Heart right ventricle (tissue), 16 donors: ENCODE measurements around the gene PLXDC2. TPM values are rescaled to one million over a fixed set of nuclear protein-coding genes. Genes with fewer than 3 reads are reported as not detected.

Experiments
- ATAC-seq, 8 donors: fragments of 200-7000 bp; cut with Tn5 transposase; one replicate each; pipeline ENCODE4 v1.9.1; 2020; ENCODE audit warnings: mild to moderate bottlenecking in 8 of 8, moderate library complexity in 8 of 8, moderate number of reproducible peaks in 1 of 8
- DNase-seq, 2 donors: peaks; one replicate each; pipeline ENCODE4 v3.0.0-alpha.2; 2020
- H3K27ac ChIP-seq, 10 donors: fragments of 200-600 bp; sonication (generic) in 2 of 10; one replicate each; pipeline versions ENCODE4 v1.5.0 to v1.8.0; 2020 to 2022; ENCODE audit warnings: mild to moderate bottlenecking in 3 of 10
- H3K27me3 ChIP-seq, 7 donors: fragments of 200-600 bp; one replicate each; pipeline ENCODE4 v1.8.0; 2021 to 2022; ENCODE audit warnings: mild to moderate bottlenecking in 2 of 7
- H3K36me3 ChIP-seq, 9 donors: fragments of 200-600 bp; sonication (generic) in 1 of 9; one replicate each; pipeline versions ENCODE4 v1.5.0 to v1.8.0; 2020 to 2022; ENCODE audit warnings: mild to moderate bottlenecking in 2 of 9
- H3K4me1 ChIP-seq, 9 donors: fragments of 200-600 bp; sonication (generic) in 1 of 9; one replicate each; pipeline versions ENCODE4 v1.5.0 to v1.8.0; 2020 to 2022; ENCODE audit warnings: mild to moderate bottlenecking in 4 of 9
- H3K4me3 ChIP-seq, 10 donors: fragments of 200-600 bp; sonication (generic) in 2 of 10; one replicate each; pipeline versions ENCODE4 v1.5.0 to v1.8.0; 2020 to 2022; ENCODE audit warnings: mild to moderate bottlenecking in 7 of 10, moderate library complexity in 2 of 10
- H3K9me3 ChIP-seq, 11 donors: fragments of 200-600 bp in 10 of 11; sonication (generic) in 2 of 11; one replicate each; pipeline versions ENCODE4 v1.5.0 to v1.8.0; 2013 to 2022; ENCODE audit warnings: mild to moderate bottlenecking in 2 of 11, control low read depth in 1 of 11, moderate library complexity in 1 of 11
- CTCF ChIP-seq, 9 donors: fragments of 200-600 bp; sonication (generic) in 2 of 9; IDR thresholded peaks; one replicate each; pipeline versions ENCODE4 v1.5.0 to v1.8.0; 2021 to 2022; ENCODE audit warnings: antibody characterized with exemption in 9 of 9, mild to moderate bottlenecking in 5 of 9, moderate library complexity in 1 of 9
- WGBS, 2 donors: extraction: QIAGEN DNeasy Blood & Tissue Kit; methylation state at CpG; one replicate each; pipeline ENCODE4 v1.1.7; 2013; ENCODE audit warnings: inconsistent platforms in 1 of 2; 5-methylcytosine and 5-hydroxymethylcytosine counted together
- intact Hi-C, 10 donors: fragments of 100-400 bp; cut with DNase I; formaldehyde crosslinking; loops; one replicate each; pipeline versions ENCODE4 v1.11.1 to v1.14.2; 2022
- polyA plus RNA-seq, 2 donors: library from polyadenylated mRNA; stranded (reverse); fragments of 200-250 nt; gene quantifications; one replicate each; pipeline ENCODE4 v1.2.3, GENCODE V29; 2013
- total RNA-seq, 10 donors: library from RNA; stranded (reverse); fragmentation: NEBNext Ultra II Directional in 3 of 10; extraction: Animal tissue kit (Norgen Biotek cat#: 25700) in 3 of 10; gene quantifications; one replicate each; pipeline versions ENCODE4 v1.2.1 to v1.2.4, GENCODE V29; 2021 to 2023
- donor health status: Arrhythmogenic right ventricular cardiomyopathy.
- donor health status: ischemic (EF 13 %, LVEDD 7.1; RV severe dilation, severe dysfunction).
- donor health status: healthy with polysubstance abuse.
- donor health status: DM: no; HTN: yes; CAD: no.
- donor health status: DM: no; HTN: no; CAD: no.
- donor health status: ischemic (EF 25% LVEDD 6.9; RV normal size, moderate dysfunction).
- donor health status: ischemic (EF 25% LVEDD 5.7; RV mildly dilated, moderate dysfunction).
- donor health status: healthy.
- donor health status: DM: yes; HTN: yes; CAD: no.
- donor health status: Ischemic cardiomyopathy.
- donor health status: ischemic (EF 35%, LVEDD 5.7; RV mildly dilated, moderate dysfunction).
- donor health status: nonischemic (EF 11% LVEDD 7.7; RV severe dilation, severe dysfunction).
- donor health status: DM: yes; HTN: yes; CAD: no.
- donor health status: PGD.
- donor health status: ischemic (EF 29% LVEDD 5.4; RV normal size, mild dysfunction).
- donor health status: nonischemic (EF 23%, LVEDD 6.1; RV moderate dilation, normal function).

PLXDC2 gene
- total and polyA plus RNA-seq, 12 donors = 4.6 to 26.8 (median 16.9) TPM

GRCh38 chr10:19971343-19972052 is 155.3 kb downstream of the PLXDC2 start:
- ATAC-seq = peak in 2 of 8 donors; percentile 26 to 69
- no peak for DNase-seq
- no peak for TF ChIP-seq CTCF (IDR thresholded peaks at IDR 0.05)
- Histone ChIP-seq H3K9me3 (no peaks in the 10 kb centered on the region), H3K27ac (peak overlapping the region in 9 of 10 donors; percentile 7 to 68 (median 15)), H3K4me3 (no peak overlapping the region), H3K27me3 (no peaks in the 10 kb centered on the region), H3K36me3 (no peaks in the 10 kb centered on the region), H3K4me1 (peaks cover 3 to 54% (median 23%) of the 10 kb centered on the region in 9 donors)
- intact Hi-C loops = no loop called here
- WGBS, 2 donors = 59 to 66% methylated on average over 9 of the region's 9 CpGs

GRCh38 chr10:19974138-19974537 is 157.9 kb downstream of the PLXDC2 start:
- intact Hi-C loops = no loop called here
- H3K27me3 ChIP-seq = no peaks in the 10 kb centered on the region
- H3K9me3 ChIP-seq = peaks cover 0 to 11% (median 0%) of the 10 kb centered on the region in 11 donors
- no peak overlapping the region for H3K4me3 ChIP-seq
- peaks cover 3 to 38% (median 23%) of the 10 kb centered on the region in 9 donors for H3K4me1 ChIP-seq
- DNase-seq (no peak), ATAC-seq (no peak)
- H3K27ac ChIP-seq = no peak overlapping the region
- no peaks in the 10 kb centered on the region for H3K36me3 ChIP-seq
- no peak for TF ChIP-seq CTCF (IDR thresholded peaks at IDR 0.05)
- 57 to 63% methylated on average over 1 of the region's 1 CpG for WGBS, 2 donors

- Histone ChIP-seq H3K9me3 (peaks cover 0 to 11% (median 0%) of the 10 kb centered on the region in 11 donors), H3K36me3 (no peaks in the 10 kb centered on the region), H3K27ac (no peak overlapping the region), H3K4me3 (no peak overlapping the region), H3K4me1 (peaks cover 3 to 39% (median 23%) of the 10 kb centered on the region in 9 donors), H3K27me3 (no peaks in the 10 kb centered on the region)
- ATAC-seq (no peak), DNase-seq (no peak)
- intact Hi-C loops = no loop called here
- no peak for TF ChIP-seq CTCF (IDR thresholded peaks at IDR 0.05)
- 93 to 95% methylated on average over 2 of the region's 2 CpGs for WGBS, 2 donors
Measured at GRCh38 chr10:19974554-19974953, 158.3 kb downstream of the PLXDC2 start.

- no peak overlapping the region for H3K27ac ChIP-seq
- H3K4me3 ChIP-seq = no peak overlapping the region
- intact Hi-C loops = no loop called here
- peaks cover 0 to 17% (median under 1%) of the 10 kb centered on the region in 9 donors for H3K4me1 ChIP-seq
- 96 to 98% methylated on average over 3 of the region's 3 CpGs for WGBS, 2 donors
- ATAC-seq (no peak), DNase-seq (no peak)
- H3K36me3 ChIP-seq = no peaks in the 10 kb centered on the region
- TF ChIP-seq CTCF (IDR thresholded peaks at IDR 0.05) = no peak
- H3K9me3 ChIP-seq = peaks cover 0 to 11% (median 0%) of the 10 kb centered on the region in 11 donors
- no peaks in the 10 kb centered on the region for H3K27me3 ChIP-seq
Measured at GRCh38 chr10:19977097-19977521, 160.9 kb downstream of the PLXDC2 start.
